Globus pallidus (tissue), 1 donor: Measurements from ENCODE around the gene TOMM6.
A peak's percentile ranks its signal among the peaks of the same experiment; 100 is the strongest.
"Not testable (repeated sequence)": the region's sequence is repeated elsewhere in the genome, so short reads cannot be mapped to it uniquely, and the experiment has no call there.

Experiments used
- DNase-seq: peaks from one replicate; pipeline ENCODE4 v3.0.0-alpha.2; 2015; ENCODE audit warnings: low spot score

The TOMM6 gene

DNA sequence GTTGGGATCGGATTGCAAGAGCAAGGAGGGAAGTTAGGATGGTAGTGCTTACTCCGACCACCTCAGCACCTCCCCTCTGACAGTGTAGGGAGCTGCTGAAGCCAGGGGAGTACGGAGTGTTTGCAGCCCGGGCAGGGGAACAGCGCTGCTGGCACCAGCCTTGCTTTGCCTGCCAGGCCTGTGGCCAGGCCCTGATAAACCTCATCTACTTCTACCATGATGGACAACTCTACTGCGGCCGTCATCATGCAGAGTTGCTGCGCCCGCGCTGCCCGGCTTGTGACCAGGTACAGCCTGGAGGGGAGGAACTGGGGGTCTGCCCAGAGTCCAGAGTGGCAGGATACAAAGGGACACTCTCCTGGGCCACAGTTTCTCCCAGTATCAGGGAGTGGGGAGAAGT is 2.2 kb upstream of the TOMM6 start:
- DNase-seq: no peak

DNA sequence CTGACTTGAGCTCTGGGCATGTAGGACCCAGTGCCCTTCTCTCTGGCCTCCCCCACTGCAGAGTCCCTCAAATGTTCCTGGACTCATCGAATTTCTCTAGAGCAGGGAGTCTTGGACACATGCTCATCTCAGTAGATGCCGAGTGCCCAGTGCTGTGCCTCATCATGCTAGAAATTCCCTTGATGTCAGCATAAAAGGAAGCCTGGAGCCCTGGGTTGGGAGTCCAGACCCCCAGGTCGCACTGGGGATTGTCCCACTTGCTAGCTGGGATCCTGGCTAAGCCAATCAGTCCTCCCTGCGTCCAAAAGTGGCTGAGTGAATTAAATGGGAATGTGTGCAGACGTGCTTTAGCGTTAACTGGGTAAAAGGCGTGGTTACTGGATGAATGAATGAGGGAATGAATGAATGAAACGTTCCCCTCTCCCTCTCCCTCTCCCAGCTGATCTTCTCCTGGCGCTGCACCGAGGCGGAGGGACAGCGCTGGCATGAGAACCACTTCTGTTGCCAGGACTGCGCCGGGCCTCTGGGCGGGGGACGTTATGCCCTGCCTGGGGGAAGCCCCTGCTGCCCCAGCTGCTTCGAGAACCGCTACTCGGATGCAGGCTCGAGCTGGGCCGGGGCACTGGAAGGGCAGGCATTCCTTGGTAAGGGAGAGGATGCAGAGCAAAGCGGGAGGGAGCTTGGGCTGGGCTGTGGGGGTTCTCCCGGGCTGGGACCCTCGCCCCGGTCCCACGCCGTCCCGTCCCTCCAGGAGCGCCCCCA is 1.6 kb upstream of the TOMM6 start:
- peak; percentile 37 for DNase-seq

DNA sequence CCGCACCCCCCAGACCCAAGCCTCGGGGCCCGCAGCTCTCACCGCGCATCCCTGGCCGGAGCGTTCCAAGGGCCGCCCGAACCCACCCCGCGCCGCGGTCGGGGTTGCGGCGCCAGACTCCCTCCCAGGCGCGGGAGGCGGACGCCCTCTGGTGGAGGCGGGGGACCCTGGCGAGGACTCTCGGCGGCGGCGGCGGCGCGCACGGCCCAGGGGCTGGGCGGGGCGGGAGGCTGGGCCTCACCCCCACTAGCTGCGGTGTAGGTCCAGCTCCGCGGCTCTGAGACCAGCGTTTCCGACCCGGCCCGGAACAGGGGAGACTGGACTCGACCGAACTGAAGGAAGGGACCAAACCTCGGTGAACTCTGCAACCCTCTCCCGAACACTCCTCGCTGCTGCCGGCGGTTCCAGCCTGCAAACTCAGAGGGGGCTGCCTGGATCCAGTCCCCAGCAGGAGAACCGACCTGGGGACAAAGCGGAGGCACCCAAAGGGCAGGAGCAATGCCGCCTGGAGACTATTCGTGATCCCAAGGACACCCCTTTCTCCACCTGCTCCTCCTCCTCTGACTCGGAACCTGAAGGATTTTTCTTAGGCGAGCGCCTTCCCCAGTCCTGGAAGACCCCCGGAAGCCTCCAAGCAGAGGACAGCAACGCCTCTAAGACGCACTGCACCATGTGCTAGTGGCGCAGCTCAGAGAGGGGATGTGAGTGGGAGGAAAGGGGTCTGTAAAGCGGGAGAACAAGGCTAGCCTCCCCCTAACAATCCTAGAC is 859 bp upstream of the TOMM6 start:
- peak; percentile 88 for DNase-seq

DNA sequence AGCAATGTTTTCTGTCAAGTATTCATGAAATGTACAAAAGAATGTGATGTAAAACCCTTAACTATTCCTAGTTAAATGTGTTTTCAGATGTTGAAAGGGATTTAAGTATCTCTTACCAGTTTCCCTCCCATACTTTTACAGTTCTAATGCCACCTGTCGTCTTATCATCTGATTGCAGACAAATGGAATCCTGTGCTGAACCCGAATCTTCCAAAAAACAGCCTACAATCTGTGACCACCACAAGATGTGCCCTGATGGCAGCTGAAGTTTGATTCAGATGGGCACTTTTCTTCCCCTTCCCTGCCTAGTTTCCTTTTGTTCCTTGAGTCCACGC is 1.9 kb downstream of the TOMM6 start:
- no peak for DNase-seq

DNA sequence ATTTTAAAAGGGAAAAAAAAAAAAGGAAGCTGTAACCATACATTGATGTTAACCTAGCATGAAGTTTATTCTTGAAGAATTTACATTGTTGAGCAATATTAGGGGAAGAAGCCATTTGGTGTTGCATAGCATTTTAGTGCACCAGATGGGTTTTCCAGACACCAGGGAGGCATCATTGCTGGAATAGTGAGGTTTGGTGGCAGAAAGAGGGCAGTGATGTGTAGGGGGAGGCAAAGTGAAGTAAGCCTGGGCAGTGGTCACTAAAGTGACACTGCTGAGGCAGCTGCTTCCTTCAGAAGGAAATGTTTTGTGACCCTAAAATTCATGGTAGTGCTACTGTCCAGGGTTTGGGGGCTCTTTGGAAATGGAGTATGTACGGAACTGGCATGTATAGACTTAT is 2.6 kb downstream of the TOMM6 start:
- DNase-seq: no peak

DNA sequence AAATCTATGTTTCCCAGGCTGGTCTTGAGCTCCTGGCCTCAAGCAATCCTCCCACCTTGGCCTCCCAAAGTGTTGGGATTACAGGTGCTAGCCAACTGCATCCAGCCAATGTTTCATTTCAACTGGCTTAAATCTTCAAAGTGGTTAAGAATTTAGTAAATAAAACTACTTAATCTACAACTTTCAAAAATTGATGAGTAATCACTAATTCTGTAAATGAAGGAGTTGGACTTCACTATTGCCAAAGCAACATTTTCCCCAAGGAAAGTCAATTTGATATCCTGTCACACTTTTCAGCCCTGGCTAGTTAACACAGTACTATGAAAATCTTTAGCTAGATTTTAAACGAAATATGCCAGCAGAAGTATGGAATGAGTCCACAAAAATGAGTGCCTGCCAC is 3.8 kb downstream of the TOMM6 start:
- no peak for DNase-seq

DNA sequence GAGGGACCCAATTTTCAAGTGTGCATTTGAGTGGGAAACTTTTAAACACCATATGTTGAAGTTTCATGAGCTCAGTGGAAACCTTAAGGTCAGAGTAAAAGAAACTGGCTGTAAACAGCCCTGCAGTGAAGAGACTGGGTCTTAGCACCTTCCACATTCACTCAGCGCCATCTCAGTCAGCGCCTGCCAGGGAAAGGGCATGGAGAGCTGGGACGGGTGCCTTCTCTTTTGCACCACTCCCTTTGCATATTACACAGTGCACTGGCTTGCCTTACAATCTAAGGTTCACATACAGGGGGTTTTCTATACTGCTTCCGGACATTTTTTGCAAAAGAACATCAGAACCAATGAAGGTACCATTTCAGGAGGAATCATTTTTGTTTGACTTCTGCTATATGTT is 4.5 kb downstream of the TOMM6 start:
- DNase-seq: no peak

DNA sequence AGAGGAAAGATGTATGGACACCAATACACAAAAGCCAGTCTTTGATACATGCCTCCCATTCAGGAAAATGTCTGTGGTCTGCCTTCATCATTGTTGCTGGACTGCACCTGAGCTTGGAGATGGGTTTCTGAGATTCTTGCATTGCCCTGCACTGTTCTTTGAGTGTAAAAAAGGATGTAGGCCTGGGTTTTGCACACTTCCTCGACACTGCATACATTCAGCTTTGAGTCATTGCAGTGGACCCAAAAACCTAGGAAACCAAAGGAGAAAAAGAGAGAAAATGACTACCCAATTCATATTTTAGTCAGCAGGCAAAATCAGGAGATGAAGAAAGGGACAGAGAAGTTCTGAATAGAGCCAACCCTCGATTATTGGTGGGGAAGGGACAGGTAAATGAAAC is 9.0 kb downstream of the TOMM6 start:
- no peak for DNase-seq

DNA sequence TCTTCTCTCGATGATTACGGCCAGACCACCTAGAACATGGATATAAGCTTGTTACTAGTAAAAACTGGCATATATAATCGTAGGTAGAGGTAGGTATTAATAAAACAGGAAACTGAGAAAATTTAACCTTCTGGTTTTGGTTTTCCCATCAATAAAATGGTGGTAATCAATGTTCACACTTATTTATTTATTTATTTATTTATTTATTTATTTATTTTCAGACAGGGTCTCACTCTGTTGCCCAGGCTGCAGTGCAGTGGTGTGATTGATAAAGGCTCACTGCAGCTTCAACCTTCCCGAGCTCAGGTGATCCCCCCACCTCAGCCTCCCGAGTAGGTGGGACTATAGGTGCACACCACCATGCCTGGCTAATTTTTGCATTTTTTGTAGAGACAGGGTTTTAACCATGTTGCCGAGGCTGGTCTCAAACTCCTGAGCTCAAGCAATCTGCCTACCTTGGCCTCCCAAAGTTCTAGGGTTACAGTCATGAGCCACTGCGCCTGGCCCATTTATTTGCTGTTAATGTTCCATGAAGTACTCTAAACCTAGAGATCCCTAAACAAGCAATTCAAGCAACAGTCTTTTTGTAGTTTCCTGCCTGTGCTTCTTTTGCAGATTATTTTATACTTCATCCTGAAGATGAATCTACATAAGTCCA is 11.5 kb downstream of the TOMM6 start:
- DNase-seq: no peak

DNA sequence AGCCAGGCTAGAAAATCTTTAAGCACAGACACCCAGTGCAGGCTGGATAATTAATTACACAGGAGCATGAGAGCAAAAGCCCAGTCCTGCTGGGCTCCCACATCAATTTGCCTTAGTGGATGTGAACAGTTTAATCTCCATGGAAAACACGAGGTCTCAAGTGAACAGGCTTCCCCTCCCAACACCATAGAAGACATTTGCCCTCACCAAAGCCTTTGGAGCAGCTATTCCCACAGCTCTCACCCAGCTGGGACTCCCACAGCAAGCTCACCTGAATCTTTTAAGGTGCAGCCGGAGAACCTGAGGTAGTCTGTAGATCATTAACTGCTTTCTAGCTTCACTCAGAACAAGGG is 12.0 kb downstream of the TOMM6 start:
- no peak for DNase-seq

DNA sequence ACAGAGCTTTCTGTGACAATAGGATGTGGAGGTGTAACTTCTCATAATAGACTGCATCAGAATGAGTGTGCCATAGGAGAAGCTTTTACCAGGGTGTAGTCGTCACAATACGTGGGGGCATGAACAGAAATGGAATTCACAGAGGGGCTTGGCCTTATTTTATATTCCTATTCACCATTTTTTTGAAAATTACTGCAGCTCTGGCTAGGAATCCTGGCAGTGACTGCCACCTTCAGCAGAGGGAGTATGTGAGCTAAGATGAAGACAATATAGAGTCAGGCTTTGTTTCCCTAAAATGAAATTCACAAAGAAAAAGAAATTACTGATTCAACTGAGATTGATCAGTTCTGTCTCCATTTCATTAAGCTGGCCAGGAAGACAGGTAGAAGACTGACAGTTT is 13.9 kb downstream of the TOMM6 start:
- no peak for DNase-seq

DNA sequence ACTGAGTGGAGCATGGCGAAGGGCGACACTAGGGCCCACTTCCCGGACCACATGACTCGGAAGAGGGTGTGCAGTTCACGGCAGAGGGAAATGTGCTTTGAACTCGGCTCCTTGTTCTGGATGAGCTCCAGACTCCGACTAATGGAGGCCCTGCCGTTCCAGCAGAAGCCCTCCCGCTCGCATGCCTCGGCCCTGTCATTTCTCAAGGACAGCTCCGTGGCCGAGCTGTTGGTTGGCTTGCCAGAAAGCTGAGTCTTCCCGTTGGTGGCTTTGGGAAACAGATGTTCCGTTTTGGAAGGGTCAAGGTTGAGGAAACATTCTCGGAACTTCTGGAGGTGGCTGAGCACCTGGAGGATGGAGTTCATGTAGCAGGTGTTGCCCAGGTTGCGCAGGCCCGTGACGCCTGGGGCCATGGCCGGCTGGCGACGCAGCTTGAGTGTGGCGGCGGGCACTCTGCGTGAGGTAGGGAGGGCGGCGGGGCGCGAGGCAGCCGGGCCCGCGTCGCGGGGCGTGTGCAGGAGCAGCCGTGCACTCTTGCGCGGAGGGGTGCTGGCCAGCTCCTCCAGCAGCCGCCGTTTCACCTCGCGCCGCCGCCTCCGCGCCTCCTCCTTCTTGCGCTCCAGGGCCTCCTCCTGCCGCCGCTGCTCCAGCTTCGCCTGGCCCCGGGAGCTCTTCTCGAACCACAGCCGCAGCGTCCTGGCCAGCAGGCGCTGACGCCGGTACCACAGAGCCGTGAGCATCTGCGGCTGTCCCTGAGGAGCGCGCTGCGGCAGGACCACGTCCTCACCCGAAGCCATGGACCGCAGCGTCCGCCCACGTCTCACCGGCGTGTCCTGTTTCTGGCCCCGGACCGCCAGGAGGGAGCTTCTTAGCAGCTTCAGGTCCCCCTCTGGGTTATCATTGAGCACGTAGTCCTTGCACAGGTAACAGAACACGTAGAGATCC is 18.6 kb downstream of the TOMM6 start:
- DNase-seq: no peak

DNA sequence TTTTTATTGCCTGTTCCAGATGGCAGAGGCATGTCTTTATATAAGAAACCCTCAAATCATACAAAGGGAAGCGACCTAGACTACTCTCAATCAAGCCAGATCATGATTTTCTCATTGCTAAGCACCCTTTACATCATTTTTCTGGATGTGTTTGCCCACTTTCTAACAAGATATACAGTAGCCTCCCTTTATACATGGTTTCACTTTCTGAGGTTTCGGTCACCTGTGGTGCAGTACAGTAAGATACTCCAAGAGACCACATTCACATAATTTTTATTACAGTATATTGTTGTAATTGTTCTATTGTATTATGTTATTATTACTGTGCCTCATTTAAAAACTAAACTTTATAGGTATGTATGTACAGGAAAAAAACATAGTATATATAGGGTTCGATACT is 23.6 kb downstream of the TOMM6 start:
- no peak for DNase-seq

DNA sequence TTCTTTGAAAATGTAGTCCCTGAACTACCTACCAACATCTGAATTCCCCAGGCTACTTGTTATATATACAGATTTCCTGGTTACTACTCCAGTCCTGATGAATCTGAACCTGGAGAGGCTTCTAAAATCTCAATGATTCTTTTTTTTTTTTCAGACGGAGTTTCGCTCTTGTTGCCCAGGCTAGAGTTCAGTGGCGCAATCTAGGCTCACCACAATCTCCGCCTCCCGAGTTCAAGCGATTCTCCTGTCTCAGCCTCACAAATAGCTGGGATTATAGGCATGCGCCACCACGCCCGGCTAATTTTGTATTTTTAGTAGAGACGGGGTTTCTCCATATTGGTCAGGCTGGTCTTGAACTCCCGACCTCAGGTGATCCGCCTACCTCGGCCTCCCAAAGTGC is 24.5 kb downstream of the TOMM6 start:
- DNase-seq: not testable (repeated sequence)

DNA sequence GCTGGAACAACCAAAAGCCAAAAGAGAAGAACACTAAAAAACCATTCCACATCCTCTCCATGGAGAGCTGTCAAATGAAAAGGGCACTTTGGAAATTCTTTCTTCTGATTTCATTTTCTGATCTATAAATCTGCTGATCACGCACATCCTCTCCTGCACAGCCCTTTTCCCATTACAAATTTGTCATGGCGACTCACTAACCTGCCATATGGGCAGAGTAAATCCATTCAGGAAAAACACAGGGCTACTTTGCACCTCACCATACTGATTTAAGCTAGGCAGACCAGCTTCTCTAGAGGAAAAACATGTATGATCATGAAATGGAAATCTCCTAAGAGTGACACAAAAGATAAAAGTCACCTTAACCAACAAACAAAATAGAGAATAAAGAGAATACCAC is 26.0 kb downstream of the TOMM6 start:
- no peak for DNase-seq

DNA sequence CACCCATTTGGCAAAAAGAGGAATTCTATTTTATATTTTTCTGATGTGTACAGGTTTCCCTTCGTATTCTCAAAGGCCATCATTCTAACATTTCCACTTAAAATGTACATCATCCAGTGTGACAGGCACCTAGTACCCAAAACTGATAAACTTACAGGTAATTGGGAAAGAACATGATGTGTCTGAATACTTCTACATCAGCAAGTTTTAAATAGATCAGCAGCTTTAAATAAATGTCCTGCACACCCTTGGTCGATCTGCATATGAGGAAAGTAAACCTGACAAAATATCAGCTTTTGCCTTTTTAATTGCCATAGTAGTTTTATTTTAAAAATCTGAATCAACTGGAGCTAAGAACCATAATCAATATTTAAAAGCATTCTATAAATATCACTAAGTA is 26.5 kb downstream of the TOMM6 start:
- no peak for DNase-seq

DNA sequence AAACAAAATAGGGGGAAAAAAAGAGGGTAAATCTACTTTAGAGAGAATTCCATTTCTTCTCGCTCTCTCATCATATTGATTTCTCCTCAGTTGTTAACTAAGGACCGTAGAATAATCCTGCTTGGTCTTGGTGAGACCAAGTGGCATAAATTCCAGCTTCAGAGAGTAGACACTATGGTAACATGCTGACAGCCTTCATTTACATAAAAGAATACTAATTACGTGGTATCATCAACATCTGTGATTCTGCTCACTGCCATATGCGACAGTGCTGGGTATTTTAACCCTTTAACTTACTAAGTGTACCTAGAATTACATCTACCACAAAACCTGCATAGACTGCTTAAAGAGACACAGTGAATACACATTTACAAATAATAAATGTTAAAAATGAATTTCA is 27.1 kb downstream of the TOMM6 start:
- no peak for DNase-seq

DNA sequence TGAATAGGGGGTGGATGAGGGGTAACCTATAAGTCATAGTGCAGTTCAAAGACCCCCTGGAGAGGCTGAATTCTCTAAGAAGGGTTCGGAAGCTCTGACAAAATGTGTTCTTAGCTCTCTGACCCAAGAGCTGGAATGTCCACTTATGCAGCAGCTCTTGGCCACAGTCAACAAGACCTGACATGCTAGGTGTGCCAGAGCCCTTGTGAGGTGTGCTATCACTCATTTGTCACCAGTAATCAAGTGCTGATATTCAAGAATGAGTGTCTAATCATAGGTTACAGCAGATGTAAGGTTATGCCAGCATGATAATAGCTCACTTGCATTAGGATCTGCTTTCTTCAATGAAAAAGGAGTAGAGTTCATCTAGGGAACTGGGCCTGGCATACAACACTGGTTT is 28.1 kb downstream of the TOMM6 start:
- DNase-seq: no peak

DNA sequence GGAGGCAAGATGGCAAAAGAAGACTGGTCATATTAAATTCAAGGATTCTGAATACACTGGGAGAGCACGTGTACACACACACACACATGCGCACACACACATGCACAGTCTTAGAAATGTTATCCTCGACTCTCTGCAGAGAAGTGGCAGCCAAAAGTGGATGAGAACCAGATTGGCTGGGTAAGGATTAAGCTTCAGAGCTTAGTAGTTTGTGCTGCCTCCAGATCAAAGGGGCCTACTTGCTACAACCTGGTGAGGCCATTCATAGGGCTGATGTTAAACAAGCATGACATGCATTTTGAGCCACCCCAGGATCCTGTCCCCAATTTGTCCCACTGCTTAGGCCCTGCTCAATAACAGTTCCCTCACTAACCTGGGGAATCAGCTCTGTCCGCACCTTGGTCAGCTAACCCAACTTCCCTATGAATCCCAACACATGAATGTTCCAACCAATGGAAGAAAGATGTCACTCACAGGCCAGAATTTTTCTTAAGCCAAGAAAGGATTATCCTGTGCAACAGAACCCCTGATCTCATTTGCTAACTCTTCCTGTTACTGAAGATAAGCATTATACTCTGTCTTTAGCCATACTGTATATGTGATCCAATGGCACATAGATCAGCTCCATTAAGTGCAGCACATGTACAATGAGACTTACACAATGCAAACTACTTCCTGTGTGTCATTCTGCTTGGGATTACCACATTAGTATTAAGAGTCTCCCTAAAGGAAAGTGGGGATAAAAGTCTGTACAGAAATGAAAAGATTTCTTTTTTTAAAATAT is 31.0 kb downstream of the TOMM6 start:
- DNase-seq: no peak

DNA sequence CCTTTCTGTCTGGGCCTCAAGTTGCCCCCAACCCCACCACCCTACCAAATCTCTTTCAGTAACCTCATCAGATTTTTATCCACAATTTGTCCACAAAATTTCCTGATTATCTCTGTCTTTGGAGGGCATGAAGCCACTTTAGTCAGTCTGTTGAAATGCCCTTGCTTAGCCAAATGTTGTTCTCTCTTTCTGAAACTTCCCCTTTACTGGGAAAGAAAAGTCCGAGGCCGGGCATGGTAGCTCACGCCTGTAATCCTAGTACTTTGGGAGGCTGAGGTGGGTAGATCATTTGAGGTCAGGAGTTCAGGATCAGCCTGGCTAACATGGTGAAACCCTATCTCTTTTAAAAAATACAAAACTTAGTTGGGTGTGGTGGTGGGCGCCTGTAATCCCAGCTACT is 33.8 kb downstream of the TOMM6 start:
- DNase-seq: no peak

DNA sequence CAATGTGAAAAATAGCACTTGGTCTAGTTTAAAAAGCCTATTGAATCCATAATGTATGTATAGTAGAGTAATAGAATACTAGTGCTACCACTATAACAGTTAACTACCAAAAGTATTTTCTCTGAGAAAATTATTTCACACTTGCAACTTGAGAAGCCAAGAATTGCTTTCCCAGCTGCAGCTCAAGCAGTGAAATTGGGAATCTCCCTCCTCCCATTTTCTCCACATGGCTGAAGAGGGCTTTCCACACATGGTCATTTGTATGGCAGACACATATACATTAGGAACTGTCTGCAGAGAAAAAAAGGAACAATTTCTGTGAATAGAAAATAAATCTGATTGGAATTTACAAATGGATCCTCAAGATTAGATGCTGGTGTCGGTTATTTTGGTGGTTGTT is 34.5 kb downstream of the TOMM6 start:
- DNase-seq: no peak

DNA sequence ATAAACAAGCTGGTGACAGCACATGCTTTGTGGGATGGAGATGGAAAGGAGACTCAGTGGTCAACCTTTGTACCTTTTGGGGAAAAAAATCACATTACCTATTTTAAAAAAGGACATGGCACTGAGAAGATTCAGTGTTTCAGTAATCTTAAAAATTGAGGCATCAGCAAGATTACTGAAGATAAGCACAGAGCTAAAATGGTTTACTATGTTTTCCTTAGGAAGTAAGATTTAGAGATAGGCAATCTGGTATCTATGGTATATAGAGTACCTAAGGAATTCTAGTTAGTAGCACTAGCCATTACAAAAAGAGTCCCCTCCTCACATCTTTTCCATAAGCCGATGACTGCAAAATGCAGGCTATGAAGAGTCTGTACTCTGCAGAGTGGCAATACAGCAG is 35.7 kb downstream of the TOMM6 start:
- DNase-seq: no peak
